Right lobe of liver (tissue), 6 donors: ENCODE data around the gene ABHD11. TPM values are rescaled to one million over a fixed set of nuclear protein-coding genes. Genes with fewer than 3 reads are reported as not detected.

Experiments used
- ATAC-seq, 4 donors: fragments of 200-7000 bp; cut with Tn5 transposase; one replicate each; pipeline ENCODE4 v1.9.1; 2020; ENCODE audit warnings: mild to moderate bottlenecking in 4 of 4, moderate library complexity in 4 of 4
- DNase-seq, 3 donors: peaks; one replicate each; pipeline ENCODE4 v3.0.0-alpha.2; 2020
- H3K27ac ChIP-seq, 3 donors: fragments of 200-600 bp; one replicate each; pipeline ENCODE4 v1.8.0; 2022
- H3K27me3 ChIP-seq, 2 donors: fragments of 200-600 bp; one replicate each; pipeline ENCODE4 v1.8.0; 2022
- H3K36me3 ChIP-seq, 4 donors: fragments of 200-600 bp; sonication (generic) in 1 of 4; one replicate each; pipeline versions ENCODE4 v1.5.1 to v1.8.0; 2017 to 2022; ENCODE audit warnings: control low read depth in 1 of 4
- H3K4me1 ChIP-seq, 4 donors: fragments of 200-600 bp; sonication (generic) in 1 of 4; one replicate each; pipeline versions ENCODE4 v1.5.1 to v1.8.0; 2017 to 2022; ENCODE audit warnings: control low read depth in 1 of 4
- H3K4me3 ChIP-seq, 3 donors: fragments of 200-600 bp; one replicate each; pipeline ENCODE4 v1.8.0; 2022
- H3K9me3 ChIP-seq, 4 donors: fragments of 200-600 bp; sonication (generic) in 1 of 4; one replicate each; pipeline versions ENCODE4 v1.5.1 to v1.8.0; 2017 to 2022; ENCODE audit warnings: control low read depth in 1 of 4
- POLR2A ChIP-seq: fragments of 450-650 bp; IDR thresholded peaks from one replicate; pipeline ENCODE4 v1.6.1; 2017; ENCODE audit warnings: antibody characterized with exemption, mild to moderate bottlenecking
- WGBS: methylation state at CpG from one replicate; pipeline ENCODE4 v1.1.6; 2018; ENCODE audit warnings: low coverage, low lambda C conversion rate; ENCODE audit not compliant: insufficient coverage; ENCODE audit errors: missing lambda C conversion rate; 5-methylcytosine and 5-hydroxymethylcytosine counted together
- intact Hi-C, 2 donors: fragments of 100-400 bp; cut with DNase I; formaldehyde crosslinking; loops; one replicate each; pipeline versions ENCODE4 v1.11.2 to v1.14.1; 2022
- total RNA-seq, 6 experiments: library from RNA; depleted of rRNA in 2 of 6; stranded (reverse); fragments of >200 nt in 2 of 6; fragmentation: NEBNext Ultra II Directional in 3 of 6; extraction: Animal tissue kit (Norgen Biotek cat#: 25700) in 3 of 6; gene quantifications; one replicate each; pipeline versions ENCODE4 v1.1.0 to v1.2.4, GENCODE V29; 2016 to 2023
- TF ChIP-seq, protein P1 (sequence below), 4 donors: fragments of 200-600 bp in 3 of 4; fragments of 450-650 bp in 1 of 4; IDR thresholded peaks; one replicate each; pipeline versions ENCODE4 v1.5.1 to v1.8.0; 2016 to 2022; ENCODE audit warnings: antibody characterized with exemption in 4 of 4, mild to moderate bottlenecking in 2 of 4
- donor health status: DM: no; HTN: yes; CAD: no.
- donor health status: DM: no; HTN: no; CAD: no.
- donor health status: DM: no; HTN: no; CAD: no.
- donor health status: DM: no; HTN: yes; CAD: no.
- donor health status: DM: no; HTN: yes; CAD: no.

ABHD11 gene
- total RNA-seq, 6 experiments from 2014 or later = 5.6 to 8.4 (median 7.0) TPM

DNA sequence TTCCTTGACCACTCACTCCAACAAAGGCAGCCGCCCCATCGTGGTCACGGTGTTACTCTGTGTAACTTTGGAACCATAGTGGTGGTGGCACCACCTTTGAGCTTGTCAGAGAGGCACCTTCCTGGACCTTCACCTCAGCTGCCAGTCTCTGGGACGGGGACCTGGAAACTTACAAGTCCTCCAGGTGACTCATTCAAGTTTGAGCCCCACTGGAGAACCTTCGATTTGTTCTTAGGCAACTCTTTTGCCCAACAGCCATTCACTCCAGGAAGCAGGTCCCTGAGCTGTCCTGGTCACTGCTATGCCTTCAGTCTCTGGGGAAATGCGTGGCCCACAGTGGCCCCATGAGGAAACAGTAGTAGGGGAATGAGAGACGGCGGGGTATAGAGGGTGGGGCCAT is 36.4 kb downstream of the ABHD11 start:
- 87% methylated on average over 3 of the region's 8 CpGs for WGBS
- DNase-seq = no peak
- intact Hi-C loops = no loop called here

DNA sequence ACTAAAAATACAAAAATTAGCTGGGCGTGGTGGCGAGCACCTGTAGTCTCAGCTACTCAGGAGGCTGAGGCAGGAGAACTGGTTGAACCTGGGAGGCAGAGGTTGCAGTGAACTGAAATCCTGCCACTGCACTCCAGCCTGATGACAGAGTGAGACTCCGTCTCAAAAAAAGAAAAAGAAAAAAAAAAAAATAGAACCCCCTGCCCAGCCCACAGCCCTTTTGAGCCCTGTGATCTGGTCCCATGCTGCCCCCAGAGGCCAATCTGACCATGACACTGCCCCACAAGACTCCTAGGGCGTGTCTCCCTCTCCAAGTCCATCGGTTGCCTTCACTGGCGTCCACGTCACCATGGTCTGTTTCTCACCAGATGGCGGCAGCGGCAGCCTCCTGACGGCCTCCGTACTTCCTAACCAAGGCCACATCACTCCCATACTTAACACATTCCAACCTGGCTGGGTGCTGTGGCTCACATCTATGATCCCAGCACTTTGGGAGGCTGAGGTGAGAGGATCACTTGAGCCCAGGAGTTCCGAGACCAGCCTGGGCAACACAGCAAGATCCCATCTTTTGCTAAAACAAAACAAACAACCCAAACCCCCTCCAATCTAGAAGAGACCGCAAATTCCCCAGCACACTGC is 37.1 kb downstream of the ABHD11 start:
- Histone ChIP-seq H3K36me3 (peaks cover 0 to 9% (median 3%) of the 10 kb centered on the region in 4 donors), H3K4me3 (no peak overlapping the region), H3K4me1 (no peaks in the 10 kb centered on the region), H3K27me3 (no peaks in the 10 kb centered on the region), H3K27ac (no peak overlapping the region), H3K9me3 (no peaks in the 10 kb centered on the region)
- DNase-seq = peak in 1 of 3 donors; percentile 51
- TF ChIP-seq POLR2A = no peak
- TF ChIP-seq, protein P1, sequence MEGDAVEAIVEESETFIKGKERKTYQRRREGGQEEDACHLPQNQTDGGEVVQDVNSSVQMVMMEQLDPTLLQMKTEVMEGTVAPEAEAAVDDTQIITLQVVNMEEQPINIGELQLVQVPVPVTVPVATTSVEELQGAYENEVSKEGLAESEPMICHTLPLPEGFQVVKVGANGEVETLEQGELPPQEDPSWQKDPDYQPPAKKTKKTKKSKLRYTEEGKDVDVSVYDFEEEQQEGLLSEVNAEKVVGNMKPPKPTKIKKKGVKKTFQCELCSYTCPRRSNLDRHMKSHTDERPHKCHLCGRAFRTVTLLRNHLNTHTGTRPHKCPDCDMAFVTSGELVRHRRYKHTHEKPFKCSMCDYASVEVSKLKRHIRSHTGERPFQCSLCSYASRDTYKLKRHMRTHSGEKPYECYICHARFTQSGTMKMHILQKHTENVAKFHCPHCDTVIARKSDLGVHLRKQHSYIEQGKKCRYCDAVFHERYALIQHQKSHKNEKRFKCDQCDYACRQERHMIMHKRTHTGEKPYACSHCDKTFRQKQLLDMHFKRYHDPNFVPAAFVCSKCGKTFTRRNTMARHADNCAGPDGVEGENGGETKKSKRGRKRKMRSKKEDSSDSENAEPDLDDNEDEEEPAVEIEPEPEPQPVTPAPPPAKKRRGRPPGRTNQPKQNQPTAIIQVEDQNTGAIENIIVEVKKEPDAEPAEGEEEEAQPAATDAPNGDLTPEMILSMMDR (IDR thresholded peaks at IDR 0.05) = peak; percentile 37 to 59 (median 58)
- WGBS = 100% methylated on average over 3 of the region's 13 CpGs
- ATAC-seq = peak; percentile 62 to 78 (median 68)
- intact Hi-C loops = no loop called here

More for the DNA sequence above, 36.4 kb downstream of the ABHD11 start:
- Histone ChIP-seq H3K27ac (no peak overlapping the region), H3K9me3 (no peaks in the 10 kb centered on the region), H3K36me3 (peaks cover 0 to 3% (median under 1%) of the 10 kb centered on the region in 4 donors), H3K4me3 (no peak overlapping the region), H3K4me1 (no peaks in the 10 kb centered on the region), H3K27me3 (no peaks in the 10 kb centered on the region)
- no peak for TF ChIP-seq POLR2A
- TF ChIP-seq, protein P1 (IDR thresholded peaks at IDR 0.05) = no peak
- ATAC-seq = no peak

DNA sequence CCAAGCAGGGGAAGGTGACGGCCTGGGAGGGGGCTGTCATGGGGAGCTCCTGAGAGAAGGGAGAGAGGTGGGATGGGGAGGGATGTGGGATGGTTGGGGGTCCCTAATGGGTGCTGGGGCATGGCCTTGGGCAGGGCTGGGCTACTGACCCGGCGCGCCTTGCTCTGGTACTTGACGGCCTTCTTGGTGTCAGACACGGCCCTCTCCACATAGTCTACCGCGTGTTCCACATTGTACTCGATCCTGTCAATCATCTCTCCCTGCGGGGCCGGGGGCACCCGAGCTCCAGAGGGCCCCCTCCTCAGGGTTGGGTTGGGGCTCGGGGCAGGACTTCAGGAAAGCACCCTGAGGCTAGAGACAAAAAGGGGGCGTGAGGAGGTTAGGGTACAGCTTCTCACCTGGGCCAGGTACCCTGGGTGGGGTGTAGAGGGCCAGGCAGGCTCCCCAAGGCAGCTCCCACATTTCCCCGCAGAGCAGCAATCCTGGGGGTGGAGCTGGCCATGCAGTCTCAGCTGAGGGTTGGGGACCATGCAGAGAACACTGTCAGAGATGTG is 37.9 kb downstream of the ABHD11 start:
- Histone ChIP-seq H3K36me3 (peaks cover 0 to 17% (median 6%) of the 10 kb centered on the region in 4 donors), H3K27ac (no peak overlapping the region), H3K27me3 (no peaks in the 10 kb centered on the region), H3K9me3 (no peaks in the 10 kb centered on the region), H3K4me3 (no peak overlapping the region), H3K4me1 (no peaks in the 10 kb centered on the region)
- TF ChIP-seq POLR2A = no peak
- TF ChIP-seq, protein P1 (IDR thresholded peaks at IDR 0.05) = no peak
- WGBS = 100% methylated on average over 1 of the region's 15 CpGs
- DNase-seq = no peak
- ATAC-seq = no peak
- intact Hi-C loops = no loop called here

DNA sequence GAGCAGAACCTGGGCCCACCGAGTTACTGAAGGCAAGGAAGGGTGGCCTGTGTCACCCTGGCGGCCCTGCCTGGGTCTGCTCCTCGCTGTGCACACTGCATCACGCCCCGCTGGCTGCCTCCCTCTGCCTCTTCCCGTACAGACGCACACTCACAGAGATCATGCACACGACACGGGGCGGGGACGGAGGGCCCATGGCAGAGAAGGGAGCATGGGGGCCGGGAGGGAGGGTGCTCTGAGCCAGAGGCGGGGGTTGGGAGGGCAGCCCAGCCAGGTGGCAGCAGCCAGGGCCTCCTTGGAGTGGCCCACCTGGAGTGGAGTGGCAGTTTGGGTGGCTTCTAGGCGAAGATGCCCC is 38.6 kb downstream of the ABHD11 start:
- no peak for TF ChIP-seq POLR2A
- TF ChIP-seq, protein P1 (IDR thresholded peaks at IDR 0.05) = no peak
- H3K4me1 ChIP-seq = no peaks in the 10 kb centered on the region
- intact Hi-C loops = no loop called here
- H3K27ac ChIP-seq = no peak overlapping the region
- ATAC-seq (no peak), DNase-seq (no peak)
- no peaks in the 10 kb centered on the region for H3K27me3 ChIP-seq
- no peaks in the 10 kb centered on the region for H3K9me3 ChIP-seq
- peaks cover 0 to 19% (median 6%) of the 10 kb centered on the region in 4 donors for H3K36me3 ChIP-seq
- 60% methylated on average over 1 of the region's 14 CpGs for WGBS
- H3K4me3 ChIP-seq = no peak overlapping the region
